ENCODE data around the gene RPL10A.

RPL10A gene

GRCh38 chr6:35484921-35485392, 16.8 kb downstream of the RPL10A start:
- Histone ChIP-seq H3K4me1 (ENCODE audit: control insufficient read depth, insufficient read depth, low read length) (peaks cover 13% of the 10 kb centered on the region), H3K36me3 (ENCODE audit: control insufficient read depth, insufficient read depth, low read length) (0 out of 2 replicates have a peak, but pooled peaks cover 5% of the 10 kb centered on the region), H3K9me3 (ENCODE audit: control insufficient read depth, insufficient read depth, low read length) (no peaks in the 10 kb centered on the region), H3K27ac (ENCODE audit: low read length) (no peak overlapping the region), H3K27me3 (ENCODE audit: control insufficient read depth, insufficient read depth, low read length) (no peaks in the 10 kb centered on the region), H3K4me3 (ENCODE audit: low read length) (no peak overlapping the region)
- no CpG with 5 or more reads among the region's 7 CpGs for WGBS (ENCODE audit: insufficient coverage, insufficient read length)
- no peak for DNase-seq (ENCODE audit: low read depth, low spot score)

GRCh38 chr6:35485402-35485877, 17.2 kb downstream of the RPL10A start:
- DNase-seq (ENCODE audit: low read depth, low spot score): no peak
- Histone ChIP-seq H3K36me3 (ENCODE audit: control insufficient read depth, insufficient read depth, low read length) (0 out of 2 replicates have a peak, but pooled peaks cover 5% of the 10 kb centered on the region), H3K4me1 (ENCODE audit: control insufficient read depth, insufficient read depth, low read length) (peaks cover 16% of the 10 kb centered on the region), H3K27me3 (ENCODE audit: control insufficient read depth, insufficient read depth, low read length) (no peaks in the 10 kb centered on the region), H3K9me3 (ENCODE audit: control insufficient read depth, insufficient read depth, low read length) (no peaks in the 10 kb centered on the region), H3K4me3 (ENCODE audit: low read length) (no peak overlapping the region; the same call in 1 of the 2 replicates), H3K27ac (ENCODE audit: low read length) (no peak overlapping the region)
- no CpG with 5 or more reads among the region's 11 CpGs for WGBS (ENCODE audit: insufficient coverage, insufficient read length)

GRCh38 chr6:35486005-35486925, 18.1 kb downstream of the RPL10A start:
- no peaks in the 10 kb centered on the region for H3K27me3 ChIP-seq (ENCODE audit: control insufficient read depth, insufficient read depth, low read length)
- no peak overlapping the region for H3K27ac ChIP-seq (ENCODE audit: low read length)
- no peak for DNase-seq (ENCODE audit: low read depth, low spot score)
- peak overlapping the region; percentile 2; the same call in 1 of the 2 replicates for H3K4me3 ChIP-seq (ENCODE audit: low read length)
- H3K9me3 ChIP-seq (ENCODE audit: control insufficient read depth, insufficient read depth, low read length): no peaks in the 10 kb centered on the region
- 0 out of 2 replicates have a peak, but pooled peaks cover 5% of the 10 kb centered on the region for H3K36me3 ChIP-seq (ENCODE audit: control insufficient read depth, insufficient read depth, low read length)
- peaks cover 22% of the 10 kb centered on the region for H3K4me1 ChIP-seq (ENCODE audit: control insufficient read depth, insufficient read depth, low read length)
- no CpG with 5 or more reads among the region's 61 CpGs for WGBS (ENCODE audit: insufficient coverage, insufficient read length)

- no peak overlapping the region for H3K27ac ChIP-seq (ENCODE audit: low read length)
Observed at GRCh38 chr6:35487658-35488516, 19.7 kb downstream of the RPL10A start.

GRCh38 chr6:35488517-35488862, 20.3 kb downstream of the RPL10A start:
- peaks cover 35% of the 10 kb centered on the region for H3K4me1 ChIP-seq (ENCODE audit: control insufficient read depth, insufficient read depth, low read length)
- no peak overlapping the region for H3K27ac ChIP-seq (ENCODE audit: low read length)

More at GRCh38 chr6:35487658-35488516, 19.7 kb downstream of the RPL10A start:
- H3K4me1 ChIP-seq (ENCODE audit: control insufficient read depth, insufficient read depth, low read length): peaks cover 34% of the 10 kb centered on the region
- H3K4me3 ChIP-seq (ENCODE audit: low read length): no peak overlapping the region
- WGBS (ENCODE audit: insufficient coverage, insufficient read length): no CpG with 5 or more reads among the region's 9 CpGs
- no peak for DNase-seq (ENCODE audit: low read depth, low spot score)
- 0 out of 2 replicates have a peak, but pooled peaks cover 5% of the 10 kb centered on the region for H3K36me3 ChIP-seq (ENCODE audit: control insufficient read depth, insufficient read depth, low read length)
- no peaks in the 10 kb centered on the region for H3K9me3 ChIP-seq (ENCODE audit: control insufficient read depth, insufficient read depth, low read length)
- H3K27me3 ChIP-seq (ENCODE audit: control insufficient read depth, insufficient read depth, low read length): no peaks in the 10 kb centered on the region

GRCh38 chr6:35489066-35489465, 20.9 kb downstream of the RPL10A start:
- WGBS (ENCODE audit: insufficient coverage, insufficient read length): no CpG with 5 or more reads among the region's 1 CpG

More at GRCh38 chr6:35488517-35488862, 20.3 kb downstream of the RPL10A start:
- no peak for DNase-seq (ENCODE audit: low read depth, low spot score)
- Histone ChIP-seq H3K9me3 (ENCODE audit: control insufficient read depth, insufficient read depth, low read length) (no peaks in the 10 kb centered on the region), H3K4me3 (ENCODE audit: low read length) (no peak overlapping the region), H3K27me3 (ENCODE audit: control insufficient read depth, insufficient read depth, low read length) (no peaks in the 10 kb centered on the region), H3K36me3 (ENCODE audit: control insufficient read depth, insufficient read depth, low read length) (0 out of 2 replicates have a peak, but pooled peaks cover 2% of the 10 kb centered on the region)
- no CpG with 5 or more reads among the region's 9 CpGs for WGBS (ENCODE audit: insufficient coverage, insufficient read length)

GRCh38 chr6:35489995-35490791, 22.0 kb downstream of the RPL10A start:
- H3K4me3 ChIP-seq (ENCODE audit: low read length): peak overlapping the region; percentile 11; the same call in 1 of the 2 replicates
- no peaks in the 10 kb centered on the region for H3K36me3 ChIP-seq (ENCODE audit: control insufficient read depth, insufficient read depth, low read length)
- DNase-seq (ENCODE audit: low read depth, low spot score): no peak
- no peaks in the 10 kb centered on the region for H3K9me3 ChIP-seq (ENCODE audit: control insufficient read depth, insufficient read depth, low read length)
- no peak overlapping the region for H3K27ac ChIP-seq (ENCODE audit: low read length)
- no peaks in the 10 kb centered on the region for H3K27me3 ChIP-seq (ENCODE audit: control insufficient read depth, insufficient read depth, low read length)
- WGBS (ENCODE audit: insufficient coverage, insufficient read length): no CpG with 5 or more reads among the region's 28 CpGs
- H3K4me1 ChIP-seq (ENCODE audit: control insufficient read depth, insufficient read depth, low read length): peaks cover 37% of the 10 kb centered on the region

More at GRCh38 chr6:35489066-35489465, 20.9 kb downstream of the RPL10A start:
- Histone ChIP-seq H3K9me3 (ENCODE audit: control insufficient read depth, insufficient read depth, low read length) (no peaks in the 10 kb centered on the region), H3K27ac (ENCODE audit: low read length) (no peak overlapping the region), H3K36me3 (ENCODE audit: control insufficient read depth, insufficient read depth, low read length) (0 out of 2 replicates have a peak, but pooled peaks cover under 1% of the 10 kb centered on the region), H3K27me3 (ENCODE audit: control insufficient read depth, insufficient read depth, low read length) (no peaks in the 10 kb centered on the region), H3K4me3 (ENCODE audit: low read length) (no peak overlapping the region), H3K4me1 (ENCODE audit: control insufficient read depth, insufficient read depth, low read length) (peaks cover 40% of the 10 kb centered on the region)
- no peak for DNase-seq (ENCODE audit: low read depth, low spot score)

GRCh38 chr6:35490821-35491557, 22.8 kb downstream of the RPL10A start:
- H3K36me3 ChIP-seq (ENCODE audit: control insufficient read depth, insufficient read depth, low read length): no peaks in the 10 kb centered on the region
- no peak overlapping the region for H3K4me3 ChIP-seq (ENCODE audit: low read length)

GRCh38 chr6:35491558-35492257, 23.5 kb downstream of the RPL10A start:
- no peak overlapping the region for H3K27ac ChIP-seq (ENCODE audit: low read length)
- no CpG with 5 or more reads among the region's 5 CpGs for WGBS (ENCODE audit: insufficient coverage, insufficient read length)
- no peaks in the 10 kb centered on the region for H3K36me3 ChIP-seq (ENCODE audit: control insufficient read depth, insufficient read depth, low read length)
- H3K4me3 ChIP-seq (ENCODE audit: low read length): no peak overlapping the region
- H3K4me1 ChIP-seq (ENCODE audit: control insufficient read depth, insufficient read depth, low read length): peaks cover 42% of the 10 kb centered on the region
- no peaks in the 10 kb centered on the region for H3K27me3 ChIP-seq (ENCODE audit: control insufficient read depth, insufficient read depth, low read length)
- DNase-seq (ENCODE audit: low read depth, low spot score): no peak
- no peaks in the 10 kb centered on the region for H3K9me3 ChIP-seq (ENCODE audit: control insufficient read depth, insufficient read depth, low read length)

More at GRCh38 chr6:35490821-35491557, 22.8 kb downstream of the RPL10A start:
- WGBS (ENCODE audit: insufficient coverage, insufficient read length): no CpG with 5 or more reads among the region's 8 CpGs
- no peak for DNase-seq (ENCODE audit: low read depth, low spot score)
- Histone ChIP-seq H3K27ac (ENCODE audit: low read length) (no peak overlapping the region), H3K4me1 (ENCODE audit: control insufficient read depth, insufficient read depth, low read length) (peaks cover 42% of the 10 kb centered on the region), H3K27me3 (ENCODE audit: control insufficient read depth, insufficient read depth, low read length) (no peaks in the 10 kb centered on the region), H3K9me3 (ENCODE audit: control insufficient read depth, insufficient read depth, low read length) (no peaks in the 10 kb centered on the region)

Measured in iPS DF 6.9 (cell line).